DOHH2 (cell line): ENCODE data around the gene C1QB.

ENCODE experiments used
- H3F3A ChIP-seq: fragments of 200-600 bp; sonication (generic), shearing (Covaris generic); 2 replicates; pipeline ENCODE4 v1.6.0; 2016; ENCODE audit warnings: antibody characterized with exemption, mild to moderate bottlenecking; ENCODE audit not compliant: control insufficient read depth, insufficient read depth
- H3K27ac ChIP-seq: fragments of 200-600 bp; sonication (generic); 2 replicates; pipeline ENCODE4 v1.5.1; 2014; ENCODE audit warnings: low read depth, mild to moderate bottlenecking, low read length, moderate library complexity
- H3K27me3 ChIP-seq: fragments of 200-600 bp; sonication (generic); 2 replicates; pipeline ENCODE4 v1.6.1; 2014; ENCODE audit warnings: mild to moderate bottlenecking, low read length, mixed read lengths; ENCODE audit not compliant: control insufficient read depth
- H3K36me3 ChIP-seq: fragments of 200-600 bp; sonication (generic); 2 replicates; pipeline ENCODE4 v1.6.1; 2014; ENCODE audit warnings: mild to moderate bottlenecking, low read length, moderate library complexity, mixed read lengths; ENCODE audit not compliant: control insufficient read depth
- H3K4me1 ChIP-seq: fragments of 200-600 bp; sonication (generic); 2 replicates; pipeline ENCODE4 v1.6.1; 2014; ENCODE audit warnings: mild to moderate bottlenecking, low read length, mixed read lengths; ENCODE audit not compliant: control insufficient read depth
- H3K4me2 ChIP-seq: fragments of 200-600 bp; sonication (generic); 2 replicates; pipeline ENCODE4 v1.6.0; 2014; ENCODE audit warnings: mild to moderate bottlenecking, low read length, moderate library complexity
- H3K4me3 ChIP-seq: fragments of 200-600 bp; sonication (generic); 2 replicates; pipeline ENCODE4 v1.5.1; 2014; ENCODE audit warnings: mild to moderate bottlenecking, low read length, mixed read lengths
- H3K79me2 ChIP-seq: fragments of 200-600 bp; sonication (generic); 2 replicates; pipeline ENCODE4 v1.6.1; 2014; ENCODE audit warnings: mild to moderate bottlenecking, low read length, mixed read lengths; ENCODE audit not compliant: control insufficient read depth
- H3K9me2 ChIP-seq: fragments of 200-600 bp; sonication (generic); replicated peaks from 2 replicates; pipeline ENCODE4 v1.6.1; 2014; ENCODE audit warnings: mild to moderate bottlenecking, low read length, mixed read lengths; ENCODE audit not compliant: control insufficient read depth
- H3K9me3 ChIP-seq: fragments of 200-600 bp; sonication (generic); 2 replicates; pipeline ENCODE4 v1.6.1; 2014; ENCODE audit warnings: antibody characterized with exemption, low read length, mixed read lengths; ENCODE audit not compliant: control insufficient read depth, insufficient read depth
- H4K20me1 ChIP-seq: fragments of 200-600 bp; sonication (generic); 2 replicates; pipeline ENCODE4 v1.6.0; 2014; ENCODE audit warnings: low read depth, mild to moderate bottlenecking, antibody characterized with exemption, low read length, moderate library complexity; ENCODE audit not compliant: control insufficient read depth, insufficient read depth
- EZH2phosphoT487 ChIP-seq: fragments of 200-600 bp; sonication (generic); IDR thresholded peaks from 2 replicates; pipeline ENCODE4 v1.6.1; 2017; ENCODE audit warnings: borderline replicate concordance, mild to moderate bottlenecking, antibody characterized with exemption, low read length, moderate library complexity, mixed read lengths
- TF ChIP-seq, protein P1 (sequence below): fragments of 200-600 bp; sonication (generic); IDR thresholded peaks from one replicate; pipeline ENCODE4 v1.5.1; 2014; ENCODE audit warnings: antibody characterized with exemption, mild to moderate bottlenecking, low read depth, low read length; ENCODE audit not compliant: poor library complexity, severe bottlenecking

The C1QB gene

DNA sequence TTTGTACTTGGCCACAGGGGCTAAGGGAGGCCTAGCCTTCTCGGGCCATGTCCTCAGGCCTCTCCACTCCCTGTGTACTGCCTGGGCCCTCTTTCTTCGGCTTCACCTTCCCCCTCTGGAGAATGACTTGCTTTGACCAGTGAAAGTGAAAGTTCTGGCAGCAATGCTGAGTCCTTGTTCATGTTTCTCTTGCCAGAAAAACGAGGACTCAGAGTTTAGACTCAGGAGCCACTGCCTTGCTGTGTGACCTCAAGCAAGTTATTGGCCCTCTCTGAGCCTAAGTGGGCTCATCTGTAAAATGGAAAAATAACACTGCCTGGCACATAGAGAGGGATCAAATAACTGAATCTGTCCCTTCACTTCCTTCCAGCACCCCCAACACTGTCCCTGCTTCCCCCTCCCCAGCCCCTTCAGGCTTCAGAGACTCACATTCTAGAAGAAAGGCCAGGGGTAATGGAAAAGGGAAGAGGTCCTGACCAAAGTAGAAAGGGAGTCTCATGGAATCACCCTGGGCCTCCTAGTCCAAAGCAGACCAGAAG is 15.1 kb upstream of the C1QB start:
- no peak for TF ChIP-seq EZH2phosphoT487
- TF ChIP-seq, protein P1, sequence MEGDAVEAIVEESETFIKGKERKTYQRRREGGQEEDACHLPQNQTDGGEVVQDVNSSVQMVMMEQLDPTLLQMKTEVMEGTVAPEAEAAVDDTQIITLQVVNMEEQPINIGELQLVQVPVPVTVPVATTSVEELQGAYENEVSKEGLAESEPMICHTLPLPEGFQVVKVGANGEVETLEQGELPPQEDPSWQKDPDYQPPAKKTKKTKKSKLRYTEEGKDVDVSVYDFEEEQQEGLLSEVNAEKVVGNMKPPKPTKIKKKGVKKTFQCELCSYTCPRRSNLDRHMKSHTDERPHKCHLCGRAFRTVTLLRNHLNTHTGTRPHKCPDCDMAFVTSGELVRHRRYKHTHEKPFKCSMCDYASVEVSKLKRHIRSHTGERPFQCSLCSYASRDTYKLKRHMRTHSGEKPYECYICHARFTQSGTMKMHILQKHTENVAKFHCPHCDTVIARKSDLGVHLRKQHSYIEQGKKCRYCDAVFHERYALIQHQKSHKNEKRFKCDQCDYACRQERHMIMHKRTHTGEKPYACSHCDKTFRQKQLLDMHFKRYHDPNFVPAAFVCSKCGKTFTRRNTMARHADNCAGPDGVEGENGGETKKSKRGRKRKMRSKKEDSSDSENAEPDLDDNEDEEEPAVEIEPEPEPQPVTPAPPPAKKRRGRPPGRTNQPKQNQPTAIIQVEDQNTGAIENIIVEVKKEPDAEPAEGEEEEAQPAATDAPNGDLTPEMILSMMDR: no peak
- Histone ChIP-seq H3K4me2 (no peak overlapping the region), H3K9me2 (no peaks in the 10 kb centered on the region), H3K79me2 (no peaks in the 10 kb centered on the region), H3K4me3 (no peak overlapping the region), H3K27ac (no peak overlapping the region), H3K27me3 (no peaks in the 10 kb centered on the region), H3F3A (no peaks in the 10 kb centered on the region), H3K4me1 (no peaks in the 10 kb centered on the region), H3K9me3 (no peaks in the 10 kb centered on the region), H3K36me3 (no peaks in the 10 kb centered on the region), H4K20me1 (no peaks in the 10 kb centered on the region)

DNA sequence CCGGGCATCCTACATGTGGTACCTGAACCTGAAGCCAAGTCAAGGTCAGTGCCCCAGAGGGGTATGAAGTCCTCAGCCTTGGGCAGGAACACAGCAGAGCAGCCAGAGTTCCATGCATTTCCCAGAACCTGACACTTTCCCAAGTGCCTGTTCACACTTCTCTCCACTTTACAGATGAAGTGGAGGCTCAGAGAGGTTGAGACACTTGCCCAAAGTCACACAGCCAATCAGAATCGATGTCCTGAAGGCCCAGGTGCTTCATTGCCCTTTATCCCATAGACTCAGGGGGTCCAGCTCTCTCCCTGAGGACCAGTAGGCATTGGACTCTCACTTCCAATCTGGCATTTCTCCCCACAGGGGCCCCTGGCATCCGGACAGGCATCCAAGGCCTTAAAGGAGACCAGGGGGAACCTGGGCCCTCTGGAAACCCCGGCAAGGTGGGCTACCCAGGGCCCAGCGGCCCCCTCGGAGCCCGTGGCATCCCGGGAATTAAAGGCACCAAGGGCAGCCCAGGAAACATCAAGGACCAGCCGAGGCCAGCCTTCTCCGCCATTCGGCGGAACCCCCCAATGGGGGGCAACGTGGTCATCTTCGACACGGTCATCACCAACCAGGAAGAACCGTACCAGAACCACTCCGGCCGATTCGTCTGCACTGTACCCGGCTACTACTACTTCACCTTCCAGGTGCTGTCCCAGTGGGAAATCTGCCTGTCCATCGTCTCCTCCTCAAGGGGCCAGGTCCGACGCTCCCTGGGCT is 14.4 kb upstream of the C1QB start:
- no peak overlapping the region for H3K27ac ChIP-seq
- no peaks in the 10 kb centered on the region for H3K4me1 ChIP-seq
- H3K9me3 ChIP-seq: no peaks in the 10 kb centered on the region
- TF ChIP-seq EZH2phosphoT487: no peak
- TF ChIP-seq, protein P1: no peak
- H3K79me2 ChIP-seq: no peaks in the 10 kb centered on the region
- H3K4me2 ChIP-seq: no peak overlapping the region
- H3F3A ChIP-seq: no peaks in the 10 kb centered on the region
- H3K4me3 ChIP-seq: no peak overlapping the region
- no peaks in the 10 kb centered on the region for H3K9me2 ChIP-seq
- H3K36me3 ChIP-seq: no peaks in the 10 kb centered on the region
- H3K27me3 ChIP-seq: no peaks in the 10 kb centered on the region
- H4K20me1 ChIP-seq: no peaks in the 10 kb centered on the region

DNA sequence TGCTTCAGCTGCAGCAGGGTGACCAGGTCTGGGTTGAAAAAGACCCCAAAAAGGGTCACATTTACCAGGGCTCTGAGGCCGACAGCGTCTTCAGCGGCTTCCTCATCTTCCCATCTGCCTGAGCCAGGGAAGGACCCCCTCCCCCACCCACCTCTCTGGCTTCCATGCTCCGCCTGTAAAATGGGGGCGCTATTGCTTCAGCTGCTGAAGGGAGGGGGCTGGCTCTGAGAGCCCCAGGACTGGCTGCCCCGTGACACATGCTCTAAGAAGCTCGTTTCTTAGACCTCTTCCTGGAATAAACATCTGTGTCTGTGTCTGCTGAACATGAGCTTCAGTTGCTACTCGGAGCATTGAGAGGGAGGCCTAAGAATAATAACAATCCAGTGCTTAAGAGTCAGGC is 13.8 kb upstream of the C1QB start:
- Histone ChIP-seq H4K20me1 (no peaks in the 10 kb centered on the region), H3F3A (no peaks in the 10 kb centered on the region), H3K36me3 (no peaks in the 10 kb centered on the region), H3K9me2 (no peaks in the 10 kb centered on the region), H3K9me3 (no peaks in the 10 kb centered on the region), H3K27ac (no peak overlapping the region), H3K4me1 (no peaks in the 10 kb centered on the region), H3K4me3 (no peak overlapping the region), H3K27me3 (no peaks in the 10 kb centered on the region), H3K79me2 (no peaks in the 10 kb centered on the region), H3K4me2 (no peak overlapping the region)
- TF ChIP-seq EZH2phosphoT487: no peak
- TF ChIP-seq, protein P1: peak; percentile 42
